ENCODE measurements around the gene SYNJ2BP.
"Not testable (repeated sequence)": the region's sequence is repeated elsewhere in the genome, so short reads cannot be mapped to it uniquely, and the experiment has no call there.

DNA sequence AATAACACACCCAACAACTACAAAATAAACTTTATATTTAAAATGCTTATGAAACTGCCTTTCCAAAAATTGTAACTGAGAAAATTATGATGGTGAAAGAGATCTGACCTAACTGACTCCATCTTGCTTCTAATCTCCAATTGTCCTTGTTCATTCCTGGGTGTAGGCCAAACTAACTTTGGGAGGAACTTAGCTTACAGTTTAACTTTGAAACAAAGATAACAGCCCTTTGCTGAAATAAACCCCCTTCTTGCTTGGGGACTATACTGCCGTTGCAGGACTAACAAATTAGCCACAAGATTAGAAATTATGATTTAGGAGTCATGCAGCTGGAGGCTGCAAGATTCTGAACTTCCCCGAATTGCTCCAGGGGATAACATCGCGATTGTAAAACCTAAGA, 10.7 kb downstream of the SYNJ2BP start:
- TF ChIP-seq CTCF (IDR thresholded peaks at IDR 0.05); EZH2 (IDR thresholded peaks at IDR 0.05; ENCODE audit: borderline replicate concordance, insufficient read depth, low read depth, low read length, poor library complexity, severe bottlenecking): not testable (repeated sequence)
